ENCODE data around the gene SCAMP4. TPM values are rescaled to one million over a fixed set of nuclear protein-coding genes. Genes with fewer than 3 reads are reported as not detected.
A peak's percentile ranks its signal among the peaks of the same experiment; 100 is the strongest.
"Not testable (repeated sequence)": the region's sequence is repeated elsewhere in the genome, so short reads cannot be mapped to it uniquely, and the experiment has no call there.

The SCAMP4 gene
- total RNA-seq, 1 donor, result 42.8 TPM

DNA sequence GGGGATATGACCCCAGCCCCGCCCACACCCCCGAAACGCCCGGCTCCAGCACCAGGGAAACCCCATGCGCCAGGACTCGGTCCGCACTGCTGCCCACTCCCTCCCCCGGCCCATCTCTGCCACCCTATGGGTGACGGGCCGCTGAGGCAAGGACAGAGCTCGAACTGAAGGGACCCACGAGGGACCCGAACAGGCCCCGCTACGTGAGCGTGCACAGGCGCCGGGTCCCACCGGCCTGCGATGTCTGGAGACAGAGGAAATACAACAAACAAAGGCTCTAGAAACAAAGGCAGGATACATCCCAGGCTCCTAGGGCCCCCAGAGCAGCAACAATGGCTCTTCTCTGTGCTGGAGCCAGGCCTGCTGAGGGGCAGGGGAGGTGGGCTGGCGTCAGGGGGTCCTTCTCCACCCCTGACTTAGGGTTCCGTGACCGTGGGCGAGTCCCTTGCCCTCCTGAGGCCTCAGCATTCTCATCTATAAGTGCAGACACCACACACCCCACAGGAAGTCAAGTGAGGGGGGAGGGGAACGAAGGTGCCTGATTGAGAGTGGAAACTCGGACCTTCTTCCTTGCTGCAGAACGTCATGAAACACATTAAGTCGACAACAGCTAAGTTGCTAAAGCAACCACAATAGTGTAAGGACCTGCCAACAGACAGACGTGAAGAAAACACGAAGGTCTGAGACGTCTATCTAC lies 23.0 kb upstream of the SCAMP4 start:
- DNase-seq (ENCODE audit: low read depth in 2 of 3, low spot score in 2 of 3), result peak in 1 of 3 donors; percentile 64

DNA sequence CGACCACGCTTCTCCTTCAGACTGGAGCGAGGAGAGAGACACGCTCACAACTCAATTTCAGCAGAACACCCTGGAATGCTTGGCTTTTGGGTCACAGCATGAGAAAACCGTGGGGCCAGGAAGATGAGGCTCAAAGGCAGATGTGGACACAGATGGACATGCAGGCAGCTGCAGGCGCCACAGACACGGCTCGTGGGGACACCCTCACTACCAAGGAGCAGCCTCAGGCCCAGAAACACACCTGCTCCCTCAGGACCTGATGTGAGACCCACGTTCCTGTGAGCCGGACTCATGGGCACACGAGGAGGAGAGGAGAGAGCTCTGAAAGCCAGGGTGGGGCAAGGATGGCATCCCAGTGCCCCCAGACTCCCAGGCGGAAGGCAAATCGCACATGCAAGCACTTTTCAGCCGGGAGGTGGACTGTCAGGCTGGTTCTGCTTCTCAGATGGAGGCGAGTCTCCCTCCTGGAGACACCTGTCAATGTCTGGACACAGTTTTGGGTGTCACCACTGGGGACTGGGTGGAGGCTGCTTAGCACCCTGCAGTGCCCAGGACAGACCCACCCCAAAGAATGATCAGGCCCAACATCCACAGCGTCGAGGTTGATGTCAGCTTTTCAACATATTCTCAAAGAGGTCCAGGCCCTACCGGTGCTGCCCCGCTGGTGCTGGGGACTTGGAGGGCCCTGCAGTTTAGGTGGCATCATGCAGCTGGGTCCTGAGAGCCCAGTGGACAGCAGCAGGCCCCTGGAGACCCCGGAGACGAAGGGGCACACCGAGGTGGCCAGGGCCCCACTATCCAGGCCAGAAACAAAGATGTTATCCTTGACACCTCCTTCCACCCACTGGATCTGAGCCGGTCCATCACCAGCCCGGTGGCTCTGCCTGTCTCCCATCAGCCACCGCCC lies 22.2 kb upstream of the SCAMP4 start:
- DNase-seq (ENCODE audit: low read depth in 2 of 3, low spot score in 2 of 3), result no peak

GRCh38 chr19:1883784-1884183 lies 21.4 kb upstream of the SCAMP4 start:
- no peak for DNase-seq (ENCODE audit: low read depth in 2 of 3, low spot score in 2 of 3)

- DNase-seq (ENCODE audit: low read depth in 2 of 3, low spot score in 2 of 3), result no peak
These were observed 20.9 kb upstream of the SCAMP4 start for GRCh38 chr19:1884291-1884718.

DNA sequence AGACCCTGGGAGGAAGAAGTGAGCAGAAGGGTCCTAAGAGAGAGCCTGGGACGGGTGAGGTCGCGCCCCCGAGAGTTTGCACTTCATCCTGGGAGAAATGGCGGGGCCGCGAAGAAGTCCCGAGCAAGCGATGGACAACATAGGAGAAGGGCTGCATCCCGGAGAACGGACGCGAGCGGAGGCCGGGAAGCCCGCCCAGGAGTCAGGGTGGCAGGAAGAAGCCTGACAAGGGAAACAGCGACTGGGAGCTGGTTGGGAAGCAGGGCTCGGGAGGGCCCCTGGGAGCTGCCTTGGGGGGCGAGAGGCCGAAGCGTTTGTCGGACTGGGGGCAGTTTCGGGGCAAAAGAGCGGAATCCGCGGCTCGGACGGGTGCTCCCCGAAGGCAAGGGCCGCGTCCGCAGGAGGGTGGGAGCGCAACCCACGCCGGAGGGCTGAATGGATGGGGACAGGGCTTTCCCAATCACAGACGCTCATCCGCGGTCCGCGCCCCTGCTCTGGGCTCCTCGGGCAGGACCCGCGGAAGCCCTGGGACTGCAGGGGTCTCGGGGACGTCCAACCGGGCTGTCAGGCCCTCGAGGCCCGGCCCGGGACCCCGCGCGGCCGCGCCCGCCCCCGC lies 20.4 kb upstream of the SCAMP4 start:
- no peak for DNase-seq (ENCODE audit: low read depth in 2 of 3, low spot score in 2 of 3)

GRCh38 chr19:1885398-1886119 lies 19.6 kb upstream of the SCAMP4 start, which contains the start of gene ABHD17A:
ABHD17A (minus strand) TSS chr19:1885496; CDS start chr19:1881566, 3,930 bp downstream.
- DNase-seq (ENCODE audit: low read depth in 2 of 3, low spot score in 2 of 3), result peak; percentile 91 to 95 (median 94)

DNA sequence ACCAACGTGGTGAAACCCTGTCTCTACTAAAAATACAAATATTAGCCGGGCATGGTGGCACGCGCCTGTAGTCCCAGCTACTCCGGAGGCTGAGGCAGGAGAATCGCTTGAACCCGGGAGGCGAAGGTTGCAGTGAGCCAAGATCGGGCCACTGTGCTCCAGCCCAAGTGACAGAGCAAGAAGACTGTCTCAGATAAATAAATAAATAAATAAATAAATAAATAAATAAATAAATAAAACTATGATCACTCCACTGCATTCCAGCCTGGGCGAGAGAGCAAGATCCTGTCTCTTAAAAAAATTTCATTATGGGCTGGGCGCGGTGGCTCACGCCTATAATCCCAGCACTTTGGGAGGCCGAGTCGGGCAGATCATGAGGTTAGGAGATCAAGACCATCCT lies 18.8 kb upstream of the SCAMP4 start:
- not testable (repeated sequence) for DNase-seq (ENCODE audit: low read depth in 2 of 3, low spot score in 2 of 3)

DNA sequence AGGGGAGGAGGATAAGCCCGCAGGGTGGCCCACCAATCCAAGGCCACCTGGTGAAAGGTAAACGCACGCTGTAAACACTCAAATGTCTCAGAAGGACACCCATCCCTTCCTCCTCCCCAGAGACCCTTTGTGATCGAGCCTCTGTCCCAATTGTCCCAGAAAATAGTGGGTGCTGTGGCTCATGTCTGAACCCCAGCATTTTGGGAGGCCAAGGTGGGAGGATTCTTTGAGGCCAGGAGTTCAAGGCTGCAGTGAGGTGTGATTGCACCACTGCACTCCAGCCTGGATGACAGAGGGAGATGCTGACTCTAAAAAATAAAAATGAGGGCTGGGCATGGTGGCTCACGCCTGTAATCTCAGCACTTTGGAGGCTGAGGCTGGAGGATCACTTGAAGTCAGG lies 16.8 kb upstream of the SCAMP4 start:
- DNase-seq (ENCODE audit: low read depth in 2 of 3, low spot score in 2 of 3), result no peak

- no peak for DNase-seq (ENCODE audit: low read depth in 2 of 3, low spot score in 2 of 3)
These were observed 15.3 kb upstream of the SCAMP4 start for GRCh38 chr19:1889907-1890306.

GRCh38 chr19:1893791-1894190 lies 11.4 kb upstream of the SCAMP4 start:
- no peak for DNase-seq (ENCODE audit: low read depth in 2 of 3, low spot score in 2 of 3)

- no peak for DNase-seq (ENCODE audit: low read depth in 2 of 3, low spot score in 2 of 3)
These were observed 8.7 kb upstream of the SCAMP4 start for GRCh38 chr19:1896508-1896907.

- no peak for DNase-seq (ENCODE audit: low read depth in 2 of 3, low spot score in 2 of 3)
These were observed 3.2 kb upstream of the SCAMP4 start for GRCh38 chr19:1901940-1902404.

DNA sequence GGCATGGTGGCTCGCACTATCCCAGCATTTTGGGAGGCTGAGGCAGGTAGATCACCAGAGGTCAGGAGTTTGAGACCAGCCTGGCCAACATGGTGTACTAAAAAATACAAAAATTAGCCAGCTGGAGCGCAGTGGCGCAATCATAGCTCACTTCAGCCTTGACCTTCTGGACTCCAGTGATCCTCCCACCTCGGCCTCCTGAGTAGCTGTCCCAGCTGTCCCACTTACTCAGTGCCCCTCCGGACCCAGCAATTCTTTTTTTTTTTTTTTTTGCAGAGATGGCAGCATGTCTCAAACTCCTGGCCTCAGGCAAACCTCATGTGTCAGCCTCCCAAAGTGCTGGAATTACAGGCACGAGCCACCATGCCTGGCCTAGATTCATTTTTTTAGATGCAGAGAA lies 2.3 kb upstream of the SCAMP4 start:
- no peak for DNase-seq (ENCODE audit: low read depth in 2 of 3, low spot score in 2 of 3)

DNA sequence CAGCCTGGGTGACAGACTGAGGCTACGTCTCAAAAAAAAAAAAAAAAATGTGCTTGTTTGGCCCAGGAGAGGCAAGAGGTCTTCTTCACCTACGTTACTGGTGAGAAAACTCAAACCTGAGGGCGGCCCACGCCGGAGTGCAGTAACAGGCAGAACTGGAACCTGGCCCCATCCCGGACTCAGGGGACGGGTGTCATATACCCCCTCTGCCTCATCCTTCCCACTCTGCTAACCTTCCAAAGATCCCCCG lies 414 bp upstream of the SCAMP4 start:
- DNase-seq (ENCODE audit: low read depth in 2 of 3, low spot score in 2 of 3), result no peak

GRCh38 chr19:1905863-1906375 lies 720 bp downstream of the SCAMP4 start:
- no peak for DNase-seq (ENCODE audit: low read depth in 2 of 3, low spot score in 2 of 3)

- DNase-seq (ENCODE audit: low read depth in 2 of 3, low spot score in 2 of 3), result no peak
These were observed 1.9 kb downstream of the SCAMP4 start for GRCh38 chr19:1906985-1907562.

- no peak for DNase-seq (ENCODE audit: low read depth in 2 of 3, low spot score in 2 of 3)
These were observed 2.6 kb downstream of the SCAMP4 start for GRCh38 chr19:1907563-1908363.

DNA sequence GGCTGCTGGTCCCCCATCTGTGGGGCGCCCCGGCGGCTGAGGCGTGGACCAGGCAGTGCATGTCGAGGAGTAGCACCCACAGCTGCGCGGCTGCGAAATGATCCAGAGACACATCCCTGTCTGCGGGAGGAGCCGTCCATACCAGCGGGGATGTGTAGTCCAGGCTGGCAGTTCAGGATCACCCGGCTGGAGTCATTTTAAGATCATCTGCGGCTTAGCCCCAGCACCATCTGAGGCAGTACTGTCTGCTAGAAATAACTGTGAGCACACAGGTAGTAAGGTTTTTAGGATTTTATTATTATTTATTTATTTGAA lies 3.1 kb downstream of the SCAMP4 start:
- no peak for DNase-seq (ENCODE audit: low read depth in 2 of 3, low spot score in 2 of 3)

GRCh38 chr19:1909761-1910080 lies 4.5 kb downstream of the SCAMP4 start:
- DNase-seq (ENCODE audit: low read depth in 2 of 3, low spot score in 2 of 3), result peak in 1 of 3 donors; percentile 50

GRCh38 chr19:1910177-1910576 lies 5.0 kb downstream of the SCAMP4 start:
- DNase-seq (ENCODE audit: low read depth in 2 of 3, low spot score in 2 of 3), result no peak

Measured in hematopoietic multipotent progenitor cell (in vitro differentiated cells).